Nephron (organoid): ENCODE results near the gene HSPB1.

Experiments used
- H3K27ac Mint-ChIP-seq, 3 experiments: 2 replicates each; pipeline ENCODE4 v1.8.0; 2020; ENCODE audit warnings: mixed read lengths in 3 of 3, mild to moderate bottlenecking in 2 of 3, moderate library complexity in 1 of 3
- H3K27me3 Mint-ChIP-seq: 2 replicates; pipeline ENCODE4 v1.8.0; 2021; ENCODE audit warnings: low read depth, mild to moderate bottlenecking, moderate library complexity, mixed read lengths
- H3K36me3 Mint-ChIP-seq: 2 replicates; pipeline ENCODE4 v1.8.0; 2020; ENCODE audit warnings: low read depth, mixed read lengths
- H3K4me1 Mint-ChIP-seq: 2 replicates; pipeline ENCODE4 v1.8.0; 2020; ENCODE audit warnings: mixed read lengths
- H3K4me3 Mint-ChIP-seq, 3 experiments: 2 replicates each; pipeline ENCODE4 v1.8.0; 2020; ENCODE audit warnings: mild to moderate bottlenecking in 3 of 3, mixed read lengths in 3 of 3, moderate library complexity in 2 of 3
- H3K9me3 Mint-ChIP-seq: 2 replicates; pipeline ENCODE4 v1.8.0; 2020; ENCODE audit warnings: mixed read lengths
- TF ChIP-seq, protein P1 (sequence below), 3 experiments: fragments of 200-600 bp; sonication (generic); IDR thresholded peaks; one replicate each; pipeline ENCODE4 v1.5.0; 2021; ENCODE audit warnings: antibody characterized with exemption in 3 of 3; ENCODE audit not compliant: unreplicated experiment in 3 of 3

HSPB1 gene

DNA sequence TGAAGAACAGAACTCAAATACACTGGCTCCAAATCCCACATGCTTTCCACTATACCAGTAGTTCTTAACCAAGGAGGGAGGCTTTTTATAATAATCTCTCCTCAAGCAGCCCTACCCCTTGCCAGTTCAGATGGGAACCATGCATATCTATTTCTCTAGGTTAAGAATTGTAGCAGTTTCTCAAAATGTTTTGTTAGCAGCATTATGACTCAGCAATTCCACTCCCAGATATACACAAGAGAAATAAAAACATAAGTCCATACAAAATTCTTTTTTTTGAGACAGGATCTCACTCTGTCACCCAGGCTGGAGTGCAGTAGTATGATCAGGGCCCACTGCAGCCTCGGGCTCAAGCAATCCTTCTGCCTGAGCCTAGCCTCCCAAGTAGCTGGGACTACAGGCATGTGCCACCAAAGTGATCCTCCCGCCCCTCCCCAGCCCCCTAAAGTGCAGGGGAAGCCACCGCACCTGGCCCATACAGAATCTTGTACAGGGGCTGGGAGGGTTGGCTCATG lies 38.2 kb downstream of the HSPB1 start:
- Mint-ChIP-seq H3K9me3 (no peaks in the 10 kb centered on the region), H3K36me3 (peaks cover 73% of the 10 kb centered on the region), H3K4me1 (peaks cover 18% of the 10 kb centered on the region), H3K27ac (peak overlapping the region in 2 of 3 experiments; percentile 2 to 5), H3K27me3 (no peaks in the 10 kb centered on the region), H3K4me3 (no peak overlapping the region)
- TF ChIP-seq, protein P1, sequence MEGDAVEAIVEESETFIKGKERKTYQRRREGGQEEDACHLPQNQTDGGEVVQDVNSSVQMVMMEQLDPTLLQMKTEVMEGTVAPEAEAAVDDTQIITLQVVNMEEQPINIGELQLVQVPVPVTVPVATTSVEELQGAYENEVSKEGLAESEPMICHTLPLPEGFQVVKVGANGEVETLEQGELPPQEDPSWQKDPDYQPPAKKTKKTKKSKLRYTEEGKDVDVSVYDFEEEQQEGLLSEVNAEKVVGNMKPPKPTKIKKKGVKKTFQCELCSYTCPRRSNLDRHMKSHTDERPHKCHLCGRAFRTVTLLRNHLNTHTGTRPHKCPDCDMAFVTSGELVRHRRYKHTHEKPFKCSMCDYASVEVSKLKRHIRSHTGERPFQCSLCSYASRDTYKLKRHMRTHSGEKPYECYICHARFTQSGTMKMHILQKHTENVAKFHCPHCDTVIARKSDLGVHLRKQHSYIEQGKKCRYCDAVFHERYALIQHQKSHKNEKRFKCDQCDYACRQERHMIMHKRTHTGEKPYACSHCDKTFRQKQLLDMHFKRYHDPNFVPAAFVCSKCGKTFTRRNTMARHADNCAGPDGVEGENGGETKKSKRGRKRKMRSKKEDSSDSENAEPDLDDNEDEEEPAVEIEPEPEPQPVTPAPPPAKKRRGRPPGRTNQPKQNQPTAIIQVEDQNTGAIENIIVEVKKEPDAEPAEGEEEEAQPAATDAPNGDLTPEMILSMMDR (IDR thresholded peaks at IDR 0.05; ENCODE audit: unreplicated experiment in 3 of 3), result no peak

DNA sequence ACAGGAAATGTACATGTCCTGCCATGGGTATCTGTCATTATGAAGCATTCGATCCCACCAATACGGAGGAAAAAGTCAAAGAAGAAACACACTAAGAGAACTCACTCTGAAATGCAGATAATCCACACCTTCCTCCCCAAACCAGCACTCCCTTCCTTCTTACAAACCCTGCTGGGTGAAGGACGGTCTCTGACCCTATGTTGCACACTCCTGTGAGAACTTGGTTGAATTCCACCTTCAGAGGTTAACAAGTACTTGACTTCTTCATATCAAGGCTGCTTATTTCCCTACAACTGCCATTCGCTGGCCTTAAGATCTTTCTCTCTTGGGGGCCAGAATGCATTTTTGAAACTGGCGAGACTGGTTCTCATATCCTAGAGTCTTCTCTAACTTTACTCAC lies 39.7 kb downstream of the HSPB1 start:
- Mint-ChIP-seq H3K36me3 (peaks cover 78% of the 10 kb centered on the region), H3K4me1 (peaks cover 34% of the 10 kb centered on the region), H3K4me3 (no peak overlapping the region), H3K9me3 (no peaks in the 10 kb centered on the region), H3K27ac (peak overlapping the region in 1 of 3 experiments; percentile 54), H3K27me3 (no peaks in the 10 kb centered on the region)
- TF ChIP-seq, protein P1 (IDR thresholded peaks at IDR 0.05; ENCODE audit: unreplicated experiment in 3 of 3), result no peak

DNA sequence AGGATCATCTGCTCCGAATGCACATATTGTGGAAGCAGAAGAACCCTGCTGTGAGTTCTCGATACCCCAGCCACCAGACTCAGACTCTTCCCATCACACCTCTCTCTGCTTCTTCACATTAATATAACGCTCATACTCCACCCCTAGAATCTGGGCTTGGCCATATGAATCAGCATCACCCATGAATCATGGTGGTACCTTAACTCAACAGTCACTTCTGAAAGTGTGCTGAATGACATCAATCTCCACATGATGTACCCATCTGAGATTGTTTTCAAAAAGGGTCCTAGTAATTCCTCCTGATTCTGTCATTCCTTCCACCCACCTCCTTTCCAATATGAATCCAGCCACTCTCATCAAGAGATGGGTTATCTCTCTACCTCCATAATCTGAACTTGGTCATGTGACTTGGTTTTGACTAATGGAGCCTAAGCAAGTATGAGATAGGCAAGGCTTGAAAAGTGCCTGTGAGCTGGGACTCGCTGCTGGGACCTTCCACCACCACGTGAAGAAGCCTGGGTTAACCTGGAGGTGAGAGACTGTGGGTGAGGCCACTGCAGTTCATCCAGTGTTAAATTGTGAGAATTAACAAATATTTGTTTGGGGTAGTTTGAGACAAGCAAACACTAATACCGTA lies 40.9 kb downstream of the HSPB1 start:
- no peak overlapping the region for H3K27ac Mint-ChIP-seq
- H3K9me3 Mint-ChIP-seq, result no peaks in the 10 kb centered on the region
- peaks cover 78% of the 10 kb centered on the region for H3K36me3 Mint-ChIP-seq
- no peaks in the 10 kb centered on the region for H3K27me3 Mint-ChIP-seq
- H3K4me3 Mint-ChIP-seq, result no peak overlapping the region
- TF ChIP-seq, protein P1 (IDR thresholded peaks at IDR 0.05; ENCODE audit: unreplicated experiment in 3 of 3), result no peak
- peaks cover 41% of the 10 kb centered on the region for H3K4me1 Mint-ChIP-seq

DNA sequence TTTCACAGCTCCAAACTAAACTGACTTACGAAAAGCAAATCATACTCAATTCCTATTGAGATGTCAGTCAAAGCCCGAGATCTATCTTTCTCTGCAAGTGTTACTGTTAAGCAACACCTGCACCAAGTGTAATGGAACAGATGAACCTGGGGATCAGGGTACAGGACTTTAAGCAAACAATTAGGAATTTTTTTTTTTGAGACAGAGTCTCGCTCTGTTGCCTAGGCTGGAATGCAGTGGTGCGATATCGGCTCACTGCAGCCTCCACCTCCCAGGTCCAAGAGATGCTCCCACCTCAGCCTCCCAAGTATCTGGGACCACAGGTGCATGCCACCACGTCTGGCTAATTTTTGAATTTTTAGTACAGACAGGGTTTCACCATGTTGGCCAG lies 41.5 kb downstream of the HSPB1 start:
- H3K27me3 Mint-ChIP-seq, result no peaks in the 10 kb centered on the region

DNA sequence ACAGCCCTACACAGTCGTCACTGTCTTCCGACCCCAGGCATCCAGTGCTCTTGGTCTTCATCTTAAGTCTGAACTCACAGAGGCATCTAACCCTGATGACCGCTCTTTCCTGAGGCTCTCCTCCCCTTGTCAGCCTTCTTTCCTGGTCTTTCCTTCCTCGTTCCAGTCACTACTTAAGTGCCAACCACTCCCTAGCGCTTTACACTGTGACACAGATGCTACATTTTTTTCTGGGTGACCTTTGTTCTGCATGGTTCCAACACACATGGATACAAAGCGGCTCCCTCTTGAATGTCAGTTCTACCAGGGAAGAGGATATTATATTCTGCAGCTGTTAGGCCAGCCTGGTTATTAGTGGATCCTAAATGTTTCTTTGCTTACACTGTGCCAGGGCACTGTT lies 43.6 kb downstream of the HSPB1 start:
- H3K27me3 Mint-ChIP-seq, result no peaks in the 10 kb centered on the region
- peaks cover 35% of the 10 kb centered on the region for H3K4me1 Mint-ChIP-seq

More for the DNA sequence above, 41.5 kb downstream of the HSPB1 start:
- Mint-ChIP-seq H3K4me3 (no peak overlapping the region), H3K4me1 (peaks cover 41% of the 10 kb centered on the region), H3K27ac (no peak overlapping the region), H3K36me3 (peaks cover 75% of the 10 kb centered on the region), H3K9me3 (no peaks in the 10 kb centered on the region)
- TF ChIP-seq, protein P1 (IDR thresholded peaks at IDR 0.05; ENCODE audit: unreplicated experiment in 3 of 3), result no peak

More for the DNA sequence above, 43.6 kb downstream of the HSPB1 start:
- Mint-ChIP-seq H3K36me3 (peaks cover 82% of the 10 kb centered on the region), H3K9me3 (no peaks in the 10 kb centered on the region), H3K27ac (peak overlapping the region; percentile 3 to 56 (median 46)), H3K4me3 (peak overlapping the region in 1 of 3 experiments; percentile 50)
- TF ChIP-seq, protein P1 (IDR thresholded peaks at IDR 0.05; ENCODE audit: unreplicated experiment in 3 of 3), result no peak
